CD4-positive, alpha-beta memory T cell (primary cell): Measurements from ENCODE around the gene LRIF1. TPM values are rescaled to one million over a fixed set of nuclear protein-coding genes. Genes with fewer than 3 reads are reported as not detected.
"Not testable (repeated sequence)": the region's sequence is repeated elsewhere in the genome, so short reads cannot be mapped to it uniquely, and the experiment has no call there.

Experiments
- CTCF ChIA-PET: fragments of 350-600 bp; sonication (Branson Sonifier 250); formaldehyde crosslinking; loops from one replicate; lab custom pipeline; 2021; ENCODE audit warnings: inconsistent platforms; ENCODE audit not compliant: partially characterized antibody; lab: Charles Lee
- POLR2A ChIA-PET: fragments of 350-600 bp; sonication (Branson Sonifier 250); formaldehyde crosslinking; loops from one replicate; lab custom pipeline; 2021; ENCODE audit not compliant: partially characterized antibody; lab: Charles Lee
- DNase-seq, 5 donors: peaks; one replicate each; pipeline versions ENCODE4 v3.0.0 to v3.0.0-alpha.2; 2020 to 2022; ENCODE audit warnings: mixed read lengths in 1 of 5
- H3K27ac ChIP-seq: one replicate; pipeline ENCODE4 v1.7.0; 2013; ENCODE audit warnings: low read depth, low read length
- H3K27me3 ChIP-seq: 2 replicates; pipeline ENCODE4 v1.7.0; 2013; ENCODE audit warnings: mild to moderate bottlenecking, low read length, moderate library complexity; ENCODE audit not compliant: insufficient read depth
- H3K36me3 ChIP-seq: 2 replicates; pipeline ENCODE4 v1.7.0; 2013; ENCODE audit warnings: mild to moderate bottlenecking, low read length, moderate library complexity; ENCODE audit not compliant: insufficient read depth
- H3K4me1 ChIP-seq: 2 replicates; pipeline ENCODE4 v1.7.0; 2013; ENCODE audit warnings: mild to moderate bottlenecking, low read length, moderate library complexity; ENCODE audit not compliant: insufficient read depth
- H3K4me3 ChIP-seq, 2 donors: one replicate each; pipeline ENCODE4 v1.7.0; 2013; ENCODE audit warnings: low read length in 2 of 2, mild to moderate bottlenecking in 1 of 2
- H3K9me3 ChIP-seq, 2 donors: one replicate each; pipeline ENCODE4 v1.7.0; 2013; ENCODE audit warnings: low read length in 2 of 2, control low read depth in 1 of 2; ENCODE audit not compliant: control insufficient read depth in 1 of 2
- H3K27ac Mint-ChIP-seq, 7 donors: one replicate each; pipeline ENCODE4 v1.8.0; 2020 to 2021; ENCODE audit warnings: mixed read lengths in 7 of 7, mild to moderate bottlenecking in 6 of 7, inconsistent platforms in 3 of 7, moderate library complexity in 3 of 7
- H3K27me3 Mint-ChIP-seq, 2 donors: one replicate each; pipeline ENCODE4 v1.8.0; 2020 to 2021; ENCODE audit warnings: mixed read lengths in 2 of 2
- H3K36me3 Mint-ChIP-seq, 2 donors: one replicate each; pipeline ENCODE4 v1.8.0; 2020 to 2021; ENCODE audit warnings: mixed read lengths in 2 of 2, inconsistent platforms in 1 of 2, mild to moderate bottlenecking in 1 of 2
- H3K4me1 Mint-ChIP-seq, 4 donors: one replicate each; pipeline ENCODE4 v1.8.0; 2020 to 2021; ENCODE audit warnings: mixed read lengths in 4 of 4, mild to moderate bottlenecking in 1 of 4
- H3K4me3 Mint-ChIP-seq, 8 donors: one replicate each; pipeline ENCODE4 v1.8.0; 2020 to 2021; ENCODE audit warnings: mixed read lengths in 8 of 8, mild to moderate bottlenecking in 7 of 8, moderate library complexity in 6 of 8, inconsistent platforms in 3 of 8
- H3K9me3 Mint-ChIP-seq, 8 donors: one replicate each; pipeline ENCODE4 v1.8.0; 2020 to 2021; ENCODE audit warnings: mixed read lengths in 8 of 8, mild to moderate bottlenecking in 5 of 8, inconsistent platforms in 3 of 8, moderate library complexity in 1 of 8
- intact Hi-C: fragments of 100-400 bp; cut with micrococcal nuclease; formaldehyde crosslinking; loops from one replicate; pipeline ENCODE4 v1.15.1; 2023
- polyA plus RNA-seq, 2 donors: library from polyadenylated mRNA; unstranded; fragments of 300-500 nt; fragmentation: Illumina TruSeq; gene quantifications; one replicate each; pipeline ENCODE4 v1.2.3, GENCODE V29; 2021
- total RNA-seq, 2 experiments: library from RNA; stranded (reverse); gene quantifications; one replicate each; pipeline ENCODE4 v1.2.3, GENCODE V29; 2021

The LRIF1 gene, protein sequence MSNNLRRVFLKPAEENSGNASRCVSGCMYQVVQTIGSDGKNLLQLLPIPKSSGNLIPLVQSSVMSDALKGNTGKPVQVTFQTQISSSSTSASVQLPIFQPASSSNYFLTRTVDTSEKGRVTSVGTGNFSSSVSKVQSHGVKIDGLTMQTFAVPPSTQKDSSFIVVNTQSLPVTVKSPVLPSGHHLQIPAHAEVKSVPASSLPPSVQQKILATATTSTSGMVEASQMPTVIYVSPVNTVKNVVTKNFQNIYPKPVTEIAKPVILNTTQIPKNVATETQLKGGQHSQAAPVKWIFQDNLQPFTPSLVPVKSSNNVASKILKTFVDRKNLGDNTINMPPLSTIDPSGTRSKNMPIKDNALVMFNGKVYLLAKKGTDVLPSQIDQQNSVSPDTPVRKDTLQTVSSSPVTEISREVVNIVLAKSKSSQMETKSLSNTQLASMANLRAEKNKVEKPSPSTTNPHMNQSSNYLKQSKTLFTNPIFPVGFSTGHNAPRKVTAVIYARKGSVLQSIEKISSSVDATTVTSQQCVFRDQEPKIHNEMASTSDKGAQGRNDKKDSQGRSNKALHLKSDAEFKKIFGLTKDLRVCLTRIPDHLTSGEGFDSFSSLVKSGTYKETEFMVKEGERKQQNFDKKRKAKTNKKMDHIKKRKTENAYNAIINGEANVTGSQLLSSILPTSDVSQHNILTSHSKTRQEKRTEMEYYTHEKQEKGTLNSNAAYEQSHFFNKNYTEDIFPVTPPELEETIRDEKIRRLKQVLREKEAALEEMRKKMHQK
- total RNA-seq = 10 to 100 TPM; 27.0 to 28.2 TPM
- 10 to 100 TPM; 16.9 to 20.3 TPM for polyA plus RNA-seq

DNA sequence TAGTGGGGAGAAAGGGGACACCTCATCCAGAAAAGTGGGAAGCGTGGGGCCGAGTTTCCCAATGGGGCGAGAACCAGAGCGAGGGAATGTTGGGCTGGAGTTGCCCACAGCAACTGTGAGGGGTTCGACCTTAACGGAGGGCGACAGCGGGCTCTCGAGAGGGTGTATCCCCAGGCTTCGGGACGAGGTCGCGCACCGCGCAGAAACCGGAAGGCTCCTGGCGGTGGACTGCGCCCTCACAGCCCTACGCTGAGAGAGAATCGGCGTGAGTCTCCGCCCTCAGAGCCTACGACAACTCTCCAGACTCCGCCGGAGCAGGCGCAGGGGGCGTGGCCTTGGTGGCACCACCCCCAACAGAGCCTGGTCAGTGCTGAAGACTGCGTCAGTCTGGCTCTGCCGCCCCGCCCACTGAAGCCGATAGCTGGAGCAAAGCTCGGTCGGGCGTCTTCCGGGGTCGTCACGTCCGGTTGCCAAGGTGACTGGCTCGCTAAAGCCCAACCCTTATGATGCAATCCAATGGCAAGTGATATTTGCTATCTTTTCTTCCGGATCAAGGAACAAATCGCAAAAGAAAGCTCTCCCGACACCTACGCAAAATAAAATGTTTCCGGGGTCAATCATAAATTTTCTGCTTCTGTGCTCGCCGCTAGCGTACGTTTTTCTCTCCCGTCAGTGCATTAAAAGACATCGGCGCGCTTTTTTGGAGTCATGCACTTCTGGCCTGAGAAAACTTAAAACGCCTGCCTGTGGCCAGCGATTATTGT, at the start of gene LRIF1:
LRIF1 (minus strand) TSS at position 232 of the 764 bp plus-strand sequence. CDS start 234 bp downstream, outside the sequence.
- intact Hi-C loops = loop anchor here (1.0 to 10.0 kb wide), 9 partner anchors 67 to 932 kb away; partner anchors contain the start of genes CD53, DDX20, KCNA3 and RBM15
- Histone ChIP-seq H3K27me3 (peaks cover 3% of the 10 kb centered on the region), H3K4me1 (peaks cover 31% of the 10 kb centered on the region), H3K27ac (peak within 1 kb of the TSS; percentile 96), H3K4me3 (peak within 1 kb of the TSS; percentile 90 to 95), H3K9me3 (peaks cover 0 to 5% of the 10 kb centered on the region in 2 donors), H3K36me3 (no peaks in the 10 kb centered on the region)
- Mint-ChIP-seq H3K27me3 (peaks cover 8 to 10% of the 10 kb centered on the region in 2 donors), H3K27ac (peak within 1 kb of the TSS; percentile 93 to 100 (median 98)), H3K9me3 (peaks cover 6 to 79% (median 59%) of the 10 kb centered on the region in 8 donors), H3K36me3 (peaks cover 29 to 37% of the 10 kb centered on the region in 2 donors), H3K4me1 (peaks cover 20 to 35% (median 27%) of the 10 kb centered on the region in 4 donors), H3K4me3 (peak within 1 kb of the TSS; percentile 81 to 96 (median 92))
- ChIA-PET POLR2A (interaction anchor here (0.6 to 2.3 kb wide), 27 partner anchors 11 to 1888 kb away, joined by 3 to 61 read pairs (median 4); partner anchors contain the start of genes ATXN7L2, CD53, KCNA3 and KCNC4), CTCF (interaction anchor here (1.0 to 2.2 kb wide), 8 partner anchors 10 to 370 kb away, joined by 3 to 6 read pairs (median 4); no protein-coding TSS in a partner anchor)
- DNase-seq = peak; percentile 98 to 100 (median 100)

DNA sequence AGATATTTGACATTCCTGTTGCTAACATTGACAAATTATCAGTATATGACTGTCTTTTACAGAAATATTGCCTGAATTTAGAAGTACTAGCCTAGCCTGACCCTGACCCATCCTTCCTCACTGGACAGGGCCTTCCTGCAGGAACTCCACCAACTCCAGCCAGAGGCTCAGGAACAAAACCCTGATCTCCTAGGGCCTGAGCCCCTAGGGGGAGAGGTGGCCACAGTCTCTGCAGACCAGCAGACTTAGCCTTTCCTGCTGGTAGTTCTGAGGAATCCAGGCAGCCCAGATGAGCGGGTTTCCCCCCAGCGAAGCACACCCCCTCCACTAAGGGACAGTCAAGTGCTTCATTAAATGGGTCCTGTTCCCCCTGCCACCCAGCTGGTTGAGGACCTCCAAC, 44.3 kb upstream of the LRIF1 start:
- Mint-ChIP-seq H3K27me3 (peaks cover 41 to 47% of the 10 kb centered on the region in 2 donors), H3K36me3 (peaks cover 6 to 16% of the 10 kb centered on the region in 2 donors), H3K4me1 (no peaks in the 10 kb centered on the region), H3K9me3 (peaks cover 6 to 57% (median 47%) of the 10 kb centered on the region in 8 donors), H3K27ac (no peak overlapping the region), H3K4me3 (no peak overlapping the region)
- intact Hi-C loops = no loop called here
- no peak for DNase-seq
- ChIA-PET CTCF (no interaction called here), POLR2A (no interaction called here)
- Histone ChIP-seq H3K4me3 (no peak overlapping the region), H3K9me3 (no peaks in the 10 kb centered on the region), H3K27ac (no peak overlapping the region), H3K4me1 (no peaks in the 10 kb centered on the region), H3K36me3 (no peaks in the 10 kb centered on the region), H3K27me3 (peaks cover 13% of the 10 kb centered on the region)

DNA sequence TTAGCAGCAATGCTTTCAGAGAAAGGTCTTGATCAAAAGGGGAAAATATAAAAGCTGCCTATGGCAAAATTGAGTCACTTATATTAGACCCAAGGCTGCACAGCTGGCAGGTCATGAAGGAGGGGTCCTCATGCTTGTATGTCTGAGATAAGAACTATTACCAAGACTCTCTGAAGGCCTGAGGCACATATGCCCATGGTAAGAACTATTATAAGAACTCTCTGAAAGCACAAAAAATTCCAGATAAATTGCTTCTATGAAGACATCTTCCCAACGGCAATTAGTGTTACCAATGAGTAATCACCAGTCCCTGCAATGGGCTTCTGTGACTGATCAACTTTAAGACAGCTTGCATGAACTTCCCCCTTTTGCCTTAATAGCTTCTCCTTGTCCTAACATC, 42.8 kb upstream of the LRIF1 start:
- peaks cover 7 to 47% (median 38%) of the 10 kb centered on the region in 8 donors for H3K9me3 Mint-ChIP-seq
- Histone ChIP-seq H3K27ac (no peak overlapping the region), H3K9me3 (no peaks in the 10 kb centered on the region), H3K4me1 (no peaks in the 10 kb centered on the region), H3K4me3 (no peak overlapping the region), H3K36me3 (no peaks in the 10 kb centered on the region), H3K27me3 (peaks cover 13% of the 10 kb centered on the region)
- peaks cover 6 to 16% of the 10 kb centered on the region in 2 donors for H3K36me3 Mint-ChIP-seq
- POLR2A ChIA-PET = no interaction called here
- peaks cover 46 to 48% of the 10 kb centered on the region in 2 donors for H3K27me3 Mint-ChIP-seq
- DNase-seq = no peak
- CTCF ChIA-PET = interaction anchor here (1.0 kb wide), 1 partner anchor 451 kb away, joined by 3 read pairs; no protein-coding TSS in a partner anchor
- no peaks in the 10 kb centered on the region for H3K4me1 Mint-ChIP-seq
- H3K4me3 Mint-ChIP-seq = no peak overlapping the region
- H3K27ac Mint-ChIP-seq = no peak overlapping the region
- intact Hi-C loops = no loop called here

DNA sequence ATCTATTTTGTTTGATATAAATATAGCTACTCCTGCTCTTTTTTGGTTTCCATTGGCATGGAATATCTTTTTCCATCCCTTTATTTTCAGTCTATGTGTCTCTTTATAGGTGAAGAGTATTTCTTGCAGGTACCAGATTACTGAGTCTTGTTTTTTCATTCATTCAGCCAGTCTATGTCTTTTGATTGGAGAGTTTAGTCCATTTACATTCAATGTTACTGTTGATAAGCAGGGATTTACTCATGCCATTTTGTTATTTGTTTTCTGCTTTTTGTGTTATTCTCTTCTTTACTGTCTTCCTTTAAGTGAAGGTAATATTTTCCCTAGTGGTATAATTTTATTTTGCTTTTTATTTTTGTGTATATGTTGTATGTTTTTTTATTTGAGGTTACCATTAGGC, 35.9 kb upstream of the LRIF1 start:
- H3K27me3 ChIP-seq, H3K36me3 Mint-ChIP-seq, H3K27ac ChIP-seq, DNase-seq, H3K4me3 ChIP-seq, H3K4me1 ChIP-seq, H3K4me3 Mint-ChIP-seq, H3K27ac Mint-ChIP-seq, H3K9me3 ChIP-seq, POLR2A ChIA-PET, H3K4me1 Mint-ChIP-seq, H3K36me3 ChIP-seq, intact Hi-C loops: not testable (repeated sequence)
- Mint-ChIP-seq H3K27me3 (peaks cover 35 to 38% of the 10 kb centered on the region in 2 donors), H3K9me3 (peaks cover 2 to 16% (median 13%) of the 10 kb centered on the region in 8 donors)
- CTCF ChIA-PET = interaction anchor here (0.6 to 1.3 kb wide), 2 partner anchors 31 to 478 kb away, joined by 3 read pairs; no protein-coding TSS in a partner anchor

DNA sequence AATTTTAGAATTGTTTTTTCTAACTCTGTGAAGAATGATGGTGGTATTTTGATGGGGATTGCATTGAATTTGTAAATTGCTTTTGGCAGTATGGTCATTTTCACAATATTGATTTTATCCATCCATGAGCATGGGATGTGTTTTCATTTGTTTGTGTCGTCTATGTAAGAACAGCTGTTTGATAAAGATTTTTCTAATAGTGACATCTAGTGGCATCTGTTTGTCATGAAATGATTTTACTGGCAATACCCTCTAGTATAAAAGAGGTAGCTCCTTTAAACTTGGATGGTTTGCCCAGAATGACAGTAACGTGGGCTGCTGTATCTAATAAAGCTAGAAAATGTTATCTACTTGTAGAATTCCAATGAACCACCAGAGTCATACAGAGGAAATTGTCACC, 28.6 kb upstream of the LRIF1 start:
- CTCF ChIA-PET = interaction anchor here (0.9 to 5.3 kb wide), 28 partner anchors 10 to 472 kb away, joined by 3 to 40 read pairs (median 4); no protein-coding TSS in a partner anchor
- not testable (repeated sequence) for H3K27ac ChIP-seq, H3K4me1 Mint-ChIP-seq, H3K36me3 Mint-ChIP-seq, H3K9me3 ChIP-seq, H3K4me1 ChIP-seq, H3K27ac Mint-ChIP-seq, H3K4me3 ChIP-seq, H3K4me3 Mint-ChIP-seq, H3K9me3 Mint-ChIP-seq, H3K27me3 ChIP-seq, H3K36me3 ChIP-seq
- POLR2A ChIA-PET = interaction anchor here (1.0 to 1.1 kb wide), 3 partner anchors 117 to 209 kb away, joined by 3 to 6 read pairs (median 4); no protein-coding TSS in a partner anchor
- intact Hi-C loops = loop anchor here (1.0 to 2.0 kb wide), 4 partner anchors 162 to 373 kb away; no protein-coding TSS in a partner anchor
- peak in 4 of 5 donors; percentile 18 to 41 (median 35) for DNase-seq
- peaks cover 9 to 11% of the 10 kb centered on the region in 2 donors for H3K27me3 Mint-ChIP-seq

DNA sequence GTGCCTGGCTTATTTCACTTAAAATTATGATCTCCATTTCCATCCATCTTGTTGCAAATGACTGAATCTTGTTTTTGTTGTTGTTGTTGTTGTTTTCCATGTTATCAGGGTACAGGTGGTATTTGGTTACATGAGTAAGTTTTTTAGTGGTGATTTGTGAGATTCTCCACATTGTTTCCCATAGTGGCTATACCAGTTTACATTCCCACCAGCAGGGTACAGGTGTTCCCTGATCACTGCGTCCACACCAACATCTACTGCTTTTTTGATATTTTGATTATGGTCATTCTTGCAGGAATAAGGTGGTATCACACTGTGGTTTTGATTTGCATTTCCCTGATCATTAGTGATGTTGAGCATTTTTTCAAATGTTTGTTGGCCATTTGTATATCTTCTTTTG, 27.6 kb upstream of the LRIF1 start:
- H3K9me3 ChIP-seq, DNase-seq, H3K27me3 Mint-ChIP-seq, H3K36me3 ChIP-seq, H3K4me1 Mint-ChIP-seq, H3K9me3 Mint-ChIP-seq, H3K27me3 ChIP-seq, H3K27ac ChIP-seq, H3K4me3 ChIP-seq, H3K4me1 ChIP-seq, POLR2A ChIA-PET, H3K4me3 Mint-ChIP-seq, intact Hi-C loops, H3K27ac Mint-ChIP-seq, H3K36me3 Mint-ChIP-seq: not testable (repeated sequence)
- CTCF ChIA-PET = interaction anchor here (1.7 to 5.3 kb wide), 7 partner anchors 25 to 436 kb away, joined by 4 to 40 read pairs (median 7); no protein-coding TSS in a partner anchor
